Ureter (tissue), 1 donor: ENCODE results near the gene DCC. TPM values are rescaled to one million over a fixed set of nuclear protein-coding genes. Genes with fewer than 3 reads are reported as not detected.

Source experiments
- DNase-seq: peaks from one replicate; pipeline ENCODE4 v3.0.0-alpha.2; 2020; ENCODE audit warnings: low spot score
- total RNA-seq: library from RNA; stranded (reverse); gene quantifications from one replicate; pipeline ENCODE4 v1.2.4, GENCODE V29; 2023
- donor health status: DM: yes; HTN: yes; CAD: no.

The DCC gene
- total RNA-seq, 1 donor from 2014 or later, result 4.4 TPM

- no peak for DNase-seq
Observed at GRCh38 chr18:52903857-52904256, 563.9 kb downstream of the DCC start.

DNA sequence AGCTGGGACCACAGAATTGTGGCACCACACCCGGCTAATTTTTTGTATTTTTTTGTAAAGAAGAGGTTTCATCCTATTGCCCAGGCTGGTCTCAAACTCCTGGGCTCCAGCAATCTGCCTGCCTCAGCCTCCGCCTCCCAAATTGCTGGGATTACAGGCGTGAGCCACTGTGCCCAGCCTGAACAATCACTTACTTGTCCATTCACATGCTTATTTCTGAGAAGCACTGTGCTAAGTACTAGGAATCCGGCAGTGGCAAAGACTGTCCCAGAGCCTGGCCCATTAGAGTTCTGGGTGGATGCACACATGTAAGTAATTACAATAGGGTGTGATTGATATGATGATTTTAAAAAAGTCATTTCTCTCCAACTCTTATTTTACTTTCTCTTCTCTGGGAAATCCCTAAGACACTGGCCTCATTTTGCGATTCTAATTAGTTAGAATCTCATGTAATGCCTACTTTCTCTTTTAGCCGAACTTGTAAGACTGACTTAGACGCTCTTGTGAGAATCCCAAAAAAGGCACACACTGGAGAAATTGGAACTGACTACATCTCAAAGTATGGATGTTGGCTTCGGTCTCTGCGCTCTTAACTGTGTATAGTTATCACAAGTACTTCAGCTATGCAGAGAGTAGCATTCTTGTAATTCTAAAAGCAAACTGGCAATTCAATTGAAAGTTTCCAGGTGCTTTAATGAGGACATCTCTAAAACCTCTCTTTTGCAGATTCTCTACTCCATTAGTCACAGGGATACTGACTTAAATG, 567.7 kb downstream of the DCC start:
- DNase-seq, result no peak

DNA sequence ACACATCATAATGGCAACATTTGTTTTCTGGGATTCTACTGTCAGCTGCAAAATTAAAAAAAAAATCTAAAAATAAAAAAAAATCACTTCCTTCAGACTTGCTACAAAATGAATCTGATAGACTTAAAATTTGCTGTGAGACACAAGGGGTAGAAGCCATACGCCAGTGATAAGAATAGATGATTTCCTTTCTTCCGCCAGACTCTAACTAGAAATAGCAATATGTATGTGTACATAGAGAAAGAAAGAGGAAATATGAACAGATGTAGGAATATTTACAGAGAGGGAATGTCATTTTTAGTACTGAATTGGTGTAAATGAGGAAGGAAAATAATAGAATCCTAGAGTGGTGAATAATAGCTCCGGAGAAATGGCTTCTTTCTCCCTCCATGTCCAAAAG, 574.2 kb downstream of the DCC start:
- DNase-seq, result no peak

DNA sequence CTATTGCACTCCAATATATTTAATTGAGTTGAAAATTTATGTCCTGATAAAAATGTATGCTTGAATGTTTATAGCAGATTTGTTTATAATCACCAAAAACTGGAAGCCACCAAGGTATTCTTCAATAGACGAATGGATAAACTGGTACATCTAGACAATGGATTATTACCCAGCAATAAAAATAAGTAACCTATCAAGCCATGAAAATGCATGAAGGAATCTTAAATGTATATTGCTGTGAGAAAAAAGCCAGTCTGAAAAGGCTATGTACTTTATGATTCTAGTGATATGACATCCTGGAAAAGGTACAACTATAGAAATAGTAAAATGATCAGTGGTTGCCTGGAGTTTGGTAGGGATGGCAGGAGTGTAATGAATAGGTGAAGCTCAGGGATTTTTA, 580.7 kb downstream of the DCC start:
- no peak for DNase-seq

- no peak for DNase-seq
Observed at GRCh38 chr18:52933356-52933755, 593.4 kb downstream of the DCC start.

- no peak for DNase-seq
Observed at GRCh38 chr18:52936931-52937330, 596.9 kb downstream of the DCC start.

DNA sequence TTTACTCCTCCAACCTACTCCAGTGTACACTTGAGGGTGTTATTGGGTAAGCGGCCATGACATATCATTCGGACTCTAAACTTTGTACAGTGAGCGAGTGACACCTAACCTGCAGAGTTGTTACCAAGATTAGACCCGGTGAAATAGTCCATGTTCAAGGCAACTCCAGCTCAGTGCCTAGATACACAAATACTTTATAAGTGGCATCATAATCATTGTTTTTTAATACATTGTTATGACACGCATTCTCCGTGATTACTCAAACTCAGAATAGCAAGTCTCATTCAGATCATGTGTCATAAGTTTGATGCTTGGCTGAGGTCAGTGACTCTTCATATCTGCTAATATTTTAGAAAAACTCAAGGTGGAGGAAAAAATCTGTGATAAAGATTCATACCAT, 597.8 kb downstream of the DCC start:
- DNase-seq, result no peak

DNA sequence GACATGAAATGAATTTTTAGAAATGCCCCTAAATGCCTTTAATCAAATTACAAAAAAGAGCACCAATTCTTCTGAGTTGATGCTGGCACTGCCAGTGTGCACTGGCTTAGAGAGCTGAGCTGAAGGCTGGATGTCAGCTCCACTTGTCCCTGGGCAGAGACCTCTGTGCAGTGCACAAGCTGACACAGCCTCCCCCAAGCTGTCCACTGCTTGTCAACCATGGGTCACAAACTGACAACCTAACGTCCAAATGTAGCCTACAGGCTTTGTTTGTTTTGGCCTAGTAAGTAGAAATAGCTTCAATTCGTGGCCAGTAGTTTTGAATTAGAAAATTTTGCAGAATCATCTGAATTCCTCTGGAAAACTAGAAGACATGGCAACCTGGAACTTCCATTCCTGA, 605.6 kb downstream of the DCC start:
- no peak for DNase-seq

GRCh38 chr18:52948868-52949444, 609.0 kb downstream of the DCC start:
- no peak for DNase-seq

DNA sequence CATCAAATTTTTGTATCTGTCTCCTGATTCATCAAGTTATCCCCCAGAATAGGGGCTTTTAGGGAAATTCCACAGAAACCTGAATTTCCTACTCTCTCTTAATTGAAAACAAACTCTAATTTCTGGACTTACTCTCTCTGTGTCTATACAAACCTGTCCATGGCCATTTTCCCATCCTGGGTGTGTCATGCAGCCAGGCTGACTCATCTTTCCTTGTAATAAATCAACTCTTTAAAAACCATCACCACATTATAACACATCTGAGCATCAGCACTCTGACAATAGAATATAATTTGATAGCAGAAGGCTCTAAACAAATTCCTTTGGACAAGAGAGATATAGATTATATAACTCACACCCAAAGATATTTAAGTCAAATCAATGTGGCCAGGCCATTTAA, 610.2 kb downstream of the DCC start:
- DNase-seq, result no peak

DNA sequence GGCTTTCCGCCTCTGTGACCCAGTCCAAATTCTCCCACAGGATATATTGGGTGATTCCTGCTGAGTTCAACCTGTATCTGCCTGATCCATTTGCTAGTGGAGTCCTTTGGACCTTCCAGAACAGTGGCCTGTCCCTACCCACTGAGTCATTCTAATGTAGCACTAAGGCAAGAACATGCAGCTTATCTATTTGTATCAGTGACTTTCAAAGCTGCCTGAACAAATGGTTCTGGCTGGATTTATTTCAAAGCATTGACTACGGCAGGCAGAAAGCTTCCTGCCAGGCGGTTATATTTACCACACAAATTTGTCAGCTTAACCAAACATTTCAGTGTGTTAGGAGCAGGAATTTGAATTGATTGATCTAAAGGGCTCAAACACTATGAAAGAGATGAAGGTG, 613.4 kb downstream of the DCC start:
- no peak for DNase-seq

GRCh38 chr18:52963481-52963880, 623.5 kb downstream of the DCC start:
- no peak for DNase-seq

GRCh38 chr18:52970686-52971085, 630.7 kb downstream of the DCC start:
- DNase-seq, result no peak

- no peak for DNase-seq
Observed at GRCh38 chr18:52971097-52971496, 631.1 kb downstream of the DCC start.

- DNase-seq, result no peak
Observed at GRCh38 chr18:52979892-52980291, 639.9 kb downstream of the DCC start.

GRCh38 chr18:52991246-52991645, 651.2 kb downstream of the DCC start:
- no peak for DNase-seq

- no peak for DNase-seq
Observed at GRCh38 chr18:52992041-52992440, 652.0 kb downstream of the DCC start.

- DNase-seq, result no peak
Observed at GRCh38 chr18:52995875-52996274, 655.9 kb downstream of the DCC start.

- DNase-seq, result no peak
Observed at GRCh38 chr18:52999633-53000032, 659.6 kb downstream of the DCC start.

GRCh38 chr18:53004798-53005197, 664.8 kb downstream of the DCC start:
- DNase-seq, result no peak

DNA sequence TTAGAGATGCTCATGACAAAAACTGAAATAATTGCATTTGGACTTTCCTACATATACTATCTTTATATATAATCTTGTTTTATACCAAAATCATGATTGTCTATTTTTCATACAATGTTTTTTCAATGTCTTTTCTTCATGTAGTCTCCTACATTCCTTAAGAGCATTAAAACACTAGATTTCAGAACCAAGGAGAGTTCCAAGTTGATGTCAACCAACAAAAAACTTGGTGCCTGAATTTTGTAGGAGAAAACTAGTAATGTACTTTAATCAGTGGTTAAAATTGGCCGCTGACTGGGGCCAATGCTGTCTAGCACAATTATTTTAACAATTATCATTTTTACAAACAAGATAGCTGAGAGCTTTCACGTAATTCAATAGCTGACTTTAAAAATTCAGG, 678.8 kb downstream of the DCC start:
- no peak for DNase-seq

DNA sequence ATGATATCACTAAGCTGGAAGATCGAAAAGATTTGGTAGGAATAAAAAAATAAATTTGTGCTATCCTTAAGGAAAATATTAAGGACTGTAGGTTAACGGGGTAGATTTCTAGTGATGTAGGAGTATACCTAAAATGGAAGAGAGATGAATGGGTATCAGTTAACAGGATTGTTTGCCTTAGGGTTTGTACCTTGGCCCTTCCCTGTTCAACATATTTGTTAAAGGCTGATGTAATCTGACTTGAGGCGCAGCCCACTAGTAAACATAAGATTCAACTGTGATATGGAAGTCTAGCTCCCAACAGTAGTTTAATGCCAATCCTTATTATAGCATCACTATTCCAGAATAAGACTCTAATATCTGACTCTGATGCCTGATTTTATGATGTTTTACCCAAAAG, 685.2 kb downstream of the DCC start:
- DNase-seq, result no peak

DNA sequence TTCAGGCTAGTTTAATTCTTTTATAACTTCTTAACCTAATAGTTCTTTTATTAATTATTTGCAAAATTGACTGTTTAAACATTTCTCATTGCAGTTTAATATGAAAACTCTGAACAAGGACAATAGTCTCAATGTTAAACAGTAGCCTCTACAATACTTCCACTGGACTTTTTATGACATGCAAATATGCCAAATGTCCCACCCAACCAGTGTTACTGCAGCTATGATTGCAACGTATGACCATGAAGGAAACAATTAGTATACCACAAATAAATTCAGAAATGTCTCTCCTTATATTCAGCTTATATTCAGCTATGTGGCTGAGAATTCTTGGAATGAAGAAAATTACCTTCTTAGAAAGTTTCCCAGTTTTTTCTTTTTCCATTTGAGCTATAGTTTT, 688.6 kb downstream of the DCC start:
- no peak for DNase-seq

GRCh38 chr18:53033128-53033527, 693.1 kb downstream of the DCC start:
- DNase-seq, result no peak
